Measurements from ENCODE around the gene MRPL58.
"Not testable (repeated sequence)": the region's sequence is repeated elsewhere in the genome, so short reads cannot be mapped to it uniquely, and the experiment has no call there.

MRPL58 gene

GRCh38 chr17:75012096-75012345, 449 bp upstream of the MRPL58 start:
- H3K4me3 ChIP-seq (ENCODE audit: low read depth, low read length), result peak overlapping the region; percentile 94

GRCh38 chr17:75013092-75013559, 656 bp downstream of the MRPL58 start:
- H3K4me3 ChIP-seq (ENCODE audit: low read depth, low read length), result peak overlapping the region; percentile 94

- H3K4me3 ChIP-seq (ENCODE audit: low read depth, low read length), result no peak overlapping the region
Observed at GRCh38 chr17:75019146-75019545, 6.7 kb downstream of the MRPL58 start.

GRCh38 chr17:75019710-75020109, 7.2 kb downstream of the MRPL58 start:
- no peak overlapping the region for H3K4me3 ChIP-seq (ENCODE audit: low read depth, low read length)

GRCh38 chr17:75020331-75021110, 8.1 kb downstream of the MRPL58 start:
- no peak overlapping the region for H3K4me3 ChIP-seq (ENCODE audit: low read depth, low read length)

DNA sequence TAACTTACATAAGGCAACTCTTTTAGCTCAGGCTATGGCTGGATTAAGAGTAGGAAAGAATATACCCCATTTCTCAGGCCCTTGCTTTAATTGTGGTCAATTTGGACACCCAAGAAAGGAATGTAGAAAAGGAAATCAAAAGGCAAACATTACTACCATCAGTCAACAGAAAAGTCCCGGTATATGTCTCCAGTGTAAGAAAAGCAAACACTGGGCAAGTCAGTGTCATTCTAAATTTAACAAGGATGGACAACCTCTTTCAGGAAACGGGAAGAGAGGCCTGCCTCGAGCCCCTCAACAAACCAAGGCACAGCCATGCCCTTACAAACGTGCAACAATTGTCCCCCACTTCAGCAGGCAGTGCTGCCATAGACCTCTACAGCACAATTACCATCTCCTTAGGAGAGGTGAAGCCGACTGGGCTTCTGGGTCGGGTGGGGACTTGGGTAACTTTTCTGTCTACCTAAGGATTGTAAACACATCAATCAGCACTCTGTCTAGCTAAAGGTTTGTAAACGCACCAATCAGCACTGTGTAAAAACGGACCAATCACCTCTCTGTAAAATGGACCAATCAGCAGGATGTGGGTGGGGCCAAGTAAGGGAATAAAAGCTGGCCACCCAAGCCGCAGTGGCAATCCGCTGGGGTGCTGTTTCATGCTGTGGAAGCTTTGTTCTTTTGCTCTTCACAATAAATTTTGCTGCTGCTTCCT, 12.4 kb downstream of the MRPL58 start:
- H3K4me3 ChIP-seq (ENCODE audit: low read depth, low read length), result no peak overlapping the region

DNA sequence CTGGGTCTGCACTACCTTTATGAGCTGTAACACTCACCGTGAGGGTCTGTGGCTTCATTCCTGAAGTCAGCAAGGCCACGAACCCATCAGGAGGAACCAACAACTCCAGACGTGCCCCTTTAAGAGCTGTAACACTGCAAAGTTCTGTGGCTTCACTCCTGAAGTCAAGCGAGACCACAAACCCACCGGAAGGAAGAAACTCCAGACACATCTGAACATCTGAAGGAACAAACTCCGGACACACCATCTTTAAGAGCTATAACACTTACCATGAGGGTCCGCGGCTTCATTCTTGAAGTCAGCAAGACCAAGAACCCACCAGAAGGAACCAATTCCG, 12.9 kb downstream of the MRPL58 start:
- H3K4me3 ChIP-seq (ENCODE audit: low read depth, low read length), result not testable (repeated sequence)

- H3K4me3 ChIP-seq (ENCODE audit: low read depth, low read length), result not testable (repeated sequence)
Observed at GRCh38 chr17:75026650-75027049, 14.2 kb downstream of the MRPL58 start.

DNA sequence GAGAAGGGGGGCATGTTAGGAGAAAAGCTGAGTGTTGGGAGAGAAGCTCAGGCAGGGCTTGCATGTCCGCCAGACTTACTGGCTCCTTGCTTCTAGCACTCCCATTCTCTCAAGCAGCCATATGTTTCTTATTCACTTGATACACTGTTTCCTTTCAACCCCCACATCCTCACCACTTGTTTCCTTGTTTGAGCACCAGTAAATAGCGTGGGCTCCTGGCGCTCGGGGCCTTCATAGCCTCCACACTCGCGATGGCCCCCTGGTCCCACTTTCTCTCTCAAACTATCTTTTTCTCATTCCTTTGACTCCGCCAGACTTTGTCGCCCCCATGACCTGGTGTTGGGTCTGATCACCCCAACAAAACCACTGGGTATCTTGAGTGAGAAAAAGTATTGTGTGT, 17.7 kb downstream of the MRPL58 start:
- no peak overlapping the region for H3K4me3 ChIP-seq (ENCODE audit: low read depth, low read length)

DNA sequence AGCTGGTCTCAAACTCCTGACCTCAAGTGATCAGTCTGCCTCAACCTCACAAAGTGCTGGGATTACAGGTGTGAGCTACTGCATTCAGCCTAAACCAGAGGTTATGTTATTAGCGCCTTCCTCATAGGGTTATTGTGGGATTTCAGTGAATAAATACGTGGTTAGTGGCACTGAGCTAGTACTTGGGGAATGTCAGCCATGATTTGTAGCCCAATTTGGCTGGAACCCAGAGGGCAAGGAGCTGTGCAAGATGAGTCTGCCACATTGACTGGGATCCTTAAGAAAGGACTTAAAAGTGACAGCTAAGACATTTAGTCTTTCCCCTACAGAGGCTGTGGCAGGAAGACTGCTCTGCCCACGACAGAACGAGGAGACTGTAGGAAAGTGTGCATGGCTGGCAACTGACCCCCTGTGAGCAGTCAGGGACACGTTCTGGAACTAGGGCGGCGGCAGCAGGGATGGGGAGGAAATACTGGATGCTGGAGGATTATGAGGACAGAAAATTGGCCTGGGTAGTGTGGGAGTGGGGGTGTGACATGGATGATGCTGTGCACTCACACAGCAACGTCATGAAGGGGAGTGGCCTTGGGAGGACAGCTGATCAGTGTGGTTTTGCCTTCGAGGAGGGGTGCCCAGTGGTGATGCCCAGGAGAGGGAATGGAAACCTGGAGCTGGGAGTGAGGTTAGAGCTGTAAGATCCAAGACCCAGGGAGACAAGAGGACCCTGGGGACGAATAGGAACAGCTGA, 19.7 kb downstream of the MRPL58 start:
- no peak overlapping the region for H3K4me3 ChIP-seq (ENCODE audit: low read depth, low read length)

GRCh38 chr17:75032720-75033280, 20.3 kb downstream of the MRPL58 start:
- peak overlapping the region; percentile 96 for H3K4me3 ChIP-seq (ENCODE audit: low read depth, low read length)

DNA sequence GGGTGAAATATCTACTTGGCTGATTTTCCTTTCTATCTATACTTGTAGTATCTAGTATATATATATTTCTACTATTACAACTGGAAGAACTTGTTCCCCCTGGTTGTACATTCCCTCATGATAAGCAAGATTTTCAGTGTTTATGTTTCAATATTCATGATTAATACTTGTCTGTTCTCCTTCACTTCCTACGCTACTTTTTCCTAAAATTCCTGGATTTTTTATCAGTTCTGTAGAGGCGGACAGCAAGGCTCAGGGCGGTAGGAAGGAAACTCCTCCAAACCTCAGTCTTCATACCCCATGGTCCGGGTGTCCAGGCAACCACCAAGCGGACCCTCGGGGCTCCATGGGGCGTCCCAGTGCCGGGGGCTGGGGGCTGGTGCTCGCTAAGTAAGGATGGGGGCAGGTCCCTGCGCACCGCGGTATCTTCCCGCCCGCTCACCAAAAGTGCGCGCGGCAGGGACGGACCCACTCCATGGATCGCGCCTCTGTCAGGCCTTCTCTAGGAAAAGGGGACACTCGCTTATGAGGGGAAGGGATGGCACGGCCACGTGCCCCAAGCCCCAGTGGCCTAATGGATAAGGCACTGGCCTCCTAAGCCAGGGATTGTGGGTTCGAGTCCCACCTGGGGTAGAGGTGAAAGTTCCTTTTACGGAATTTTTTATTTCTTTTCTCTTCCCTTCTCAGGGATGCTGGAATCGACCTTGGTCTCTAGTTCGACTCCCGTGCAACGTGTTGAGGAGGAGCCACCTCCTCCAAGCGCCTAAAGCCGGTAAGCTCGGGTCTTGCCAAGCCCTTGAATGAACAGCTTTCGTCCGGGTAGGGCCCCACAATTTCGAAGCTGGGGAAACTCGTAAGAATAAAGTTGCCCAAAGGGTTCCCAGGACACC, 21.1 kb downstream of the MRPL58 start:
- H3K4me3 ChIP-seq (ENCODE audit: low read depth, low read length), result peak overlapping the region; percentile 96

- peak overlapping the region; percentile 96 for H3K4me3 ChIP-seq (ENCODE audit: low read depth, low read length)
Observed at GRCh38 chr17:75034236-75034908, 21.9 kb downstream of the MRPL58 start.

DNA sequence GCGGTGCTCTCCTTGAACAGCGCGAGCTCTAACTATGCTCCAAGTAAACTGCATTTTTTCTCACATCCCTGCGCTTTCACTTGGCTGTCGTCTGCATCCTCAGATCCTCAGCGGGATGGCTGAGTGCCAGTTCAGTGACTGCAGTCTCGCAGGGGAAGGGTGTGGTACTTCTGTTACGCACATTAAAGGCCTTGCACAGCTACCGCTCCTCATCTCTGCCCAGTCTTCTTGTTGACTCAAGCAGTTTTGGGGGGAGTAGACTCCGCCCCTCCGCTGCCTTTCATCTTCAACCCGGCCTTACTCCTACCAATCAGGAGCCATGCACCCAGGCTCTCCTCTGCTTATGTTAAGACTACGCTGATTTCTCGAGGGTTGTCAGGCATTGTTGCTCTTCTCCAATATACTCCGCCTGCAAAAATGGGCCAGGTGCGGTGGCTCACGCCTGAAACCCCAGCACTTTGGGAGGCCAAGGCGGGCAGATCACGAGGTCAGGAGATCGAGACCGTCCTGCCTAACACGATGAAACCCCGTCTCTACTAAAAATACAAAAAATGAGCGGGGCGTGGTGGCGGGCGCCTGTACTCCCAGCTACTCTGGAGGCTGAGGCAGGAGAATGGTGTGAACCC, 24.3 kb downstream of the MRPL58 start:
- no peak overlapping the region for H3K4me3 ChIP-seq (ENCODE audit: low read depth, low read length)

GRCh38 chr17:75039238-75039637, 26.8 kb downstream of the MRPL58 start:
- no peak overlapping the region for H3K4me3 ChIP-seq (ENCODE audit: low read depth, low read length)

DNA sequence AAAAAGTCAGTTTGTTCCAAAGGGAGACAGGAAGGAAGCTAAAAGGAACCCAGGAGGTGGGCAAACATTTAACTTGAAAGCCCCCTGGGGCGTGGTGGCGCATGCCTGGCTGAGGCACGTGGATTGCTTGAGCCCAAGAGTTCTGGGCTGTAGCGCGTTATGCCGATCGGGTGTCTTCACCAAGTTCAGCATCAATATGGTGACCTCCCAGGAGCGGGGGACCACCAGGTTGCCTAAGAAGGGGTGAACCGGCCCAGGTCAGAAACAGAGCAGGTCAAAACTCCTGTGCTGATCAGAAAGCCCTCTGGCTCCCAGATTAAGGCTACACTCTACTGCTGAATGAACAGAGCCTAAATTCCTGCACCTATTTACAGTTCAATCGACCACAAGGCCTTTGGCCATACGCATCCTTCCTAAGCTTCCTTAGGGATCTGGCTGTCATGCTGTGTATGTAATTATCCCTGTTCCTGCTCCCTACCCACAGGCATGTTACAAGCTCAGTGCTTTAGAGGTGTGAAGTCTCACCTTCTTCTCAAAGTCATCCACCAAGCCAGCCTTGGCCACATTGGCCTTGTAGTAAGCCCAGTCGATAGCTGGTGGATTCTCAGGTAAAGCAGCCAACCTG, 29.3 kb downstream of the MRPL58 start:
- H3K4me3 ChIP-seq (ENCODE audit: low read depth, low read length), result no peak overlapping the region

- H3K4me3 ChIP-seq (ENCODE audit: low read depth, low read length), result not testable (repeated sequence)
Observed at GRCh38 chr17:75043789-75044188, 31.3 kb downstream of the MRPL58 start.

DNA sequence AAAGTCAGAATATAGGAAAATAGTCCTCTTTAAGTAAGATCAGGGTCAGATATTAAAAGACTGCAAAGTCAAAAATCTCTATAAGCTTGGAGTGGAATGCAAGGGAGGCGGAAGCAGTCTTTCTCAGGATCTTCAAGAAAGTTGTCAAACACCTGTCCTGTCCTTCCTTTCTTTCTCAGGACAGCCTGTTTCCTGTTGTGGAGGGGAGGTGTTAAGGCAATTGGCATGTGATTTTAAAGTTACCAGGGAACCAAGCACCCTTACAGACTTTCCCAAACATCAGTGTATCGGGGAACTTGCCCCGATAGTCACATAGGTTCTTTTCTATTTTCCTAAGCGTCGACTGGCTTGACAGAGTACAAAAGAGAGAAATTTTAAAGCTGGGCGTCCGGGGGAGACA, 32.2 kb downstream of the MRPL58 start:
- no peak overlapping the region for H3K4me3 ChIP-seq (ENCODE audit: low read depth, low read length)

GRCh38 chr17:75045946-75046406, 33.5 kb downstream of the MRPL58 start:
- peak overlapping the region; percentile 98 for H3K4me3 ChIP-seq (ENCODE audit: low read depth, low read length)

Measured in iPS-11a (cell line).